ENCODE measurements around the gene TFIP11. TPM values are rescaled to one million over a fixed set of nuclear protein-coding genes. Genes with fewer than 3 reads are reported as not detected.

TFIP11 gene
- total and polyA plus RNA-seq, 2 of the 8 experiments (the other 6 are each of a cell fraction or from before 2014, with no cell fraction given), result 18.1 to 28.3 TPM

DNA sequence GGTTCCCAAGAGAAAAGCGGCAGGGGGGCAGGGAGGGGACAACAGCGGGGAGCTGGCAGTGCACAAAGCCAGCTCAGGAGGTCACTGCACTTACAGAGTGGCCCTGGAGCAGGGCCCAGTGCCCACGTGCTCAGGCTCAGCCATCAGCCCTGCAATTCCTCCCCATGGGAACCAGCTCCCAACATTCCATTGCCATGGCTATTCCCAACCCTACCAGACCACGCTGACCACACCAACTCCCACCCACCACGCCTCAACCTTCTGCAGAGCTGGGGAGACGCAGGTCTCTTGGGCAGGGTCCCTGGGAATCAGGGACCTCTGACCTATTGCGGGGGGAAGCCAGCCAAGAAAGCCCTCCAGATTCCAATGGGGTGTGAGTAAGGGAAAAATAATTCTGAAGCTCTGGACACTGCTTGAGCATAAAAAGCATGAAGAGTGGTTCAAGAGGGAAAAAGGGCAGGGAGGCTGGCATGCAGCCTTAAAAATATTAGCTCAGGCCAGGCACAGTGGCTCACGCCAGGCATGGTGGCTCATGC, 38.3 kb upstream of the TFIP11 start:
- Histone ChIP-seq H2BK15ac (ENCODE audit: low read length) (peak overlapping the region; percentile 88; the same call in 1 of the 2 replicates), H3K27ac (ENCODE audit: low read depth, low read length) (no peak overlapping the region; the same call in 1 of the 2 replicates), H4K91ac (replicated peaks; ENCODE audit: insufficient read length, low read length) (peak overlapping the region; percentile 63), H3K4me3 (ENCODE audit: extremely low read depth in 1 of 4, insufficient read depth in 2 of 4, low read depth in 3 of 4, low read length in 4 of 4) (no peak overlapping the region), H2BK5ac (ENCODE audit: low read depth, low read length) (peak overlapping the region; percentile 26), H2AFZ (ENCODE audit: low read length) (no peak overlapping the region), H3K56ac (replicated peaks; ENCODE audit: insufficient read length, low read depth, low read length) (no peak overlapping the region), H4K8ac (ENCODE audit: extremely low read depth, insufficient read depth, low read length) (no peak overlapping the region), H2AK5ac (ENCODE audit: low read depth, low read length) (peak overlapping the region; percentile 47; the same call in 1 of the 2 replicates), H2BK120ac (replicated peaks; ENCODE audit: low read depth, low read length) (no peak overlapping the region), H3K4me2 (ENCODE audit: insufficient read depth in 1 of 2, low read depth in 2 of 2, low read length in 2 of 2) (no peak overlapping the region), H3K9me3 (ENCODE audit: insufficient read depth in 2 of 2, low read depth in 1 of 2, low read length in 1 of 2) (no peaks in the 10 kb centered on the region), H3K36me3 (ENCODE audit: control insufficient read depth in 2 of 4, insufficient read depth in 4 of 4, low read length in 3 of 4) (peaks cover 0 to 6% (median 0%) of the 10 kb centered on the region in 4 experiments; a peak in 1 of 8 replicates), H3K79me2 (ENCODE audit: control insufficient read depth in 1 of 2, insufficient read depth in 2 of 2, low read length in 2 of 2) (peaks cover 5 to 79% of the 10 kb centered on the region in 2 experiments; a peak in 3 of 4 replicates), H2BK20ac (ENCODE audit: low read length) (0 out of 2 replicates have a peak overlapping the region, but pooled peaks have one; percentile 87), H3K27me3 (replicated peaks in 1 of 4; ENCODE audit: control insufficient read depth in 3 of 4, extremely low read depth in 1 of 4, insufficient read depth in 3 of 4, low read length in 3 of 4) (no peaks in the 10 kb centered on the region), H3K14ac (ENCODE audit: insufficient read length) (no peak overlapping the region), H3K23ac (ENCODE audit: insufficient read length) (no peak overlapping the region), H3K4ac (replicated peaks; ENCODE audit: insufficient read length, low read depth, low read length) (peak overlapping the region; percentile 13), H4K20me1 (replicated peaks in 1 of 2; ENCODE audit: control insufficient read depth in 1 of 2, insufficient read depth in 2 of 2, low read length in 2 of 2) (peaks cover 4% of the 10 kb centered on the region in 2 experiments), H3K9ac (replicated peaks in 1 of 4; ENCODE audit: extremely low read depth in 1 of 4, low read depth in 3 of 4, low read length in 3 of 4) (no peak overlapping the region), H4K5ac (ENCODE audit: insufficient read length, low read depth, low read length) (no peak overlapping the region), H3K79me1 (ENCODE audit: low read depth, low read length) (peaks cover 12% of the 10 kb centered on the region), H3K23me2 (ENCODE audit: low read depth, low read length) (peaks cover 1% of the 10 kb centered on the region; the same call in 1 of the 2 replicates), H3K18ac (ENCODE audit: extremely low read depth, low read length) (peak overlapping the region; percentile 55), H2BK12ac (ENCODE audit: low read depth, low read length) (no peak overlapping the region), H3K4me1 (replicated peaks in 1 of 4; ENCODE audit: control insufficient read depth in 3 of 4, insufficient read depth in 4 of 4, low read length in 3 of 4) (peaks cover 14 to 36% (median 23%) of the 10 kb centered on the region in 4 experiments)
- ChIA-PET POLR2A (ENCODE audit: partially characterized antibody) (interaction anchor here (0.8 to 1.8 kb wide), 4 partner anchors 9 to 59 kb away, joined by 3 to 8 read pairs (median 3); no protein-coding TSS in a partner anchor), CTCF (ENCODE audit: partially characterized antibody) (interaction anchor here (1.1 to 1.4 kb wide), 4 partner anchors 13 to 122 kb away, joined by 3 to 6 read pairs (median 3); no protein-coding TSS in a partner anchor)
- DNase-seq (ENCODE audit: low read depth in 1 of 2, low spot score in 2 of 2) (no peak), FAIRE-seq (no peak)
- TF ChIP-seq RFX5 (IDR thresholded peaks at IDR 0.05; ENCODE audit: borderline replicate concordance, low read depth, low read length), result no peak
- TF ChIP-seq, protein P1, sequence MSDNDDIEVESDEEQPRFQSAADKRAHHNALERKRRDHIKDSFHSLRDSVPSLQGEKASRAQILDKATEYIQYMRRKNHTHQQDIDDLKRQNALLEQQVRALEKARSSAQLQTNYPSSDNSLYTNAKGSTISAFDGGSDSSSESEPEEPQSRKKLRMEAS (IDR thresholded peaks at IDR 0.05), result peak; percentile 50; the same call in 1 of the 2 replicates
- TF ChIP-seq YY1 (IDR thresholded peaks at IDR 0.05; ENCODE audit: low read depth, low read length), result no peak
- no peak for TF ChIP-seq EGR1 (IDR thresholded peaks at IDR 0.05; ENCODE audit: borderline replicate concordance, low read depth, low read length)
- 81% methylated on average over 8 of the region's 8 CpGs; no CpG with 5 or more reads in 1 of the 2 experiments for WGBS, 2 experiments (ENCODE audit: extremely low coverage in 1 of 2, insufficient coverage in 1 of 2, insufficient read length in 1 of 2, insufficient replicate concordance in 2 of 2, low coverage in 1 of 2, low lambda C conversion rate in 2 of 2, missing lambda C conversion rate in 1 of 2)
